Measurements from ENCODE around the gene CRHR2. TPM values are rescaled to one million over a fixed set of nuclear protein-coding genes. Genes with fewer than 3 reads are reported as not detected.
"Not testable (repeated sequence)": the region's sequence is repeated elsewhere in the genome, so short reads cannot be mapped to it uniquely, and the experiment has no call there.

CRHR2 gene
- not detected in 2 replicates for total RNA-seq (2014; rRNA removed; shearing (Covaris generic))
- polyA plus RNA-seq (2015; cell fraction: cytosol; rRNA removed): not detected in 2 replicates
- not detected in 2 replicates for polyA plus RNA-seq (2015; cell fraction: nucleus; rRNA removed)

DNA sequence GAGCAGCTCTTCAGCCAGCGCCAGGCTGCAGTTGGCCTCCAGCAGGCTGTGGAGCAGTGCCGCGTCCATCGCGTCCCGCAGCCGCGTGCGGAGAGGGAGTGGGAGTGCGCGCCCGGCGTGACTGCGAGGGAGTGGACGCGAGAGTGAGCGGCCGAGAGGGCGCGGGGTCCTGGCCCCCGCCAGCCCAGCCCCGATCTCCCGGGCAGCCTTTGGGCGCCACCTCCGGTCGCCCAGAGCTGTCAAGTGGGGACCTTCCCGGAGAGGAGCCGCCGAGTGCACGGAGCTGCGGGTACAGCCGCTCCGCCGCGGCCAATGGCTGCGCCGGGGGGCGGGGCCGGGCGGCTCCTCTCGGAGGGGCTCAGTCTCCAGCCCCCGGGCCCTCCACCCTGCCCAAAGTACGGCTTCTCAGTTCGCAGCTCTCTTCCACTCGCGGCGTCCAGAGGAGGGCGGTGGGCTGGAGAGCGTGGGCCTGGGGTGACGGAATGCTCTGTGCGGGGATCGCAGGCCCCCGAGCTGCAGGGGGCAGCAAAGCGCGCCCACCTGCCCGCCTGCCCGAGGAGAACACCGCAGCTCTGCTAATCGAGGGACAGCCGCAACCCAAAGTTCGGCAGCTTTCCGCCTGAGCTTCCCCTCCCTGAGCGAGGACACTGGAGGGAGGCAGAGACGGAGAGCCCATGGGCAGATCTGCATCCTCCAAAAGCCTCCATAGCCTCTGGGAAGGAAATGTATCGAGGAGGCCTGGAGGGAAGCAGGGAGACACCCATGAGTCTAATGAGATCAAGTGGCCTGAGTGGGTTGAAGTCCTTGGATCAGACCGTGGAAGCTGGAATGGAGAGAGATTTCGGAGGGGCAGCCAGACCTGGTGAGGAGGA is at the start of gene CRHR2:
Gene CRHR2, minus strand, starts transcription at position 245 of the 872 bp plus-strand sequence. Its CDS starts 176 bp downstream, at position 69.
- DNase-seq (ENCODE audit: low read depth): no peak

DNA sequence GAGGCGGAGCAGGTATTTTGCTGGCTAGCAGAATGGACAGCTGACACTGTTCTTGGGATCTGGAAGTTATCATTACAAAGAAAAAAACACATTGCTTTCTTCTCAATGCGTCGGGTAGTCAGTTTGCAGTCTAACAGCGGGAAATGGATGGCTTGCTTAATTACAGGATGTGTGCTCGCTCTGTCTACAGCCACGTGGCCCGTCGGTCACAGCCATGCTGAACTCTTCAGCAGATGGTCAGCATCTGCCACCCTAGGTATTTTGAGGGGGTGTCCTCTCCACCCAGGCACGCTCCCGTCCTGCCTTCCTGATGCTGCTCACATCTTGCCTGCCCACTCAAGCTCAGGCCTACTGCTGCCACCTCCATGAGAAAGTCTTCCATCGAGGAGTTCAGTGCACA is 49.3 kb upstream of the CRHR2 start:
- DNase-seq (ENCODE audit: low read depth): no peak

DNA sequence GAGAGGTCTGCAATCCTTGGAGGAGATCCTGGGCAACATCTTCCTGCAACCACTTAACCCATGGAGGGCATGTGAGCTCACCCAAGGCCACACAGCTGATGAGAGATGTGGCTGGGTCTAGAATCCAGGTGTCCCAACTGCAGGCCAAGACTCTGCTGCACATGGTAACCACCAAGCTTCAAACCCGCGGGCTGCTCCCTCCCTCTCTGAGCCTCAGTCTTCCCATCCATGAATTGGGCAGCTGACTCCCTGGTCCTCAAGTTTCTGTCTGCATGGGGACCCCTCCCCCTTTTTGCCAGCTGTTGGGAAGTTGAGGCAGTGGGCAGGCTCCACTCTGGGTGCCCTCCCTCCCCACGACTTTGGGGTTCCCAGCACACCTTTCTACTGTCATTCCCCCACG is 48.7 kb upstream of the CRHR2 start:
- no peak for DNase-seq (ENCODE audit: low read depth)

DNA sequence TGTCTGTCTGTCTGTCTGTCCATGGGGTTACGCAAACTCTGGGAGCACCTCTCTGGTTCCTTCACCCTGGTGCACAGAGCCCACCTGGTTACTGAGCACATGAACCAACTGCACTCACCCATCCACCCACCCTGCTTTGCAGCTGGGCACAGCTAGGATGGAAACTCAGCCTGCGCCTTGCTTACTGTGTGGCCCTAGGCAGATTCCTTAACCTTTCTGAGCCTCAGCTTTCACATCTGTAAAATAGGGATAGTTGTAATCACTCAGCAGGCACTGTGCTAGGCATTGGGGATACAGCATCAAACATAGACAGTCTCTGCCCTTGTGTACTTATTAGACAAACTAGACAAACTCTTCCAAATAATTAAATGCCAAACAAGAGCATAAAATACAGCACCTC is 47.8 kb upstream of the CRHR2 start:
- no peak for DNase-seq (ENCODE audit: low read depth)

DNA sequence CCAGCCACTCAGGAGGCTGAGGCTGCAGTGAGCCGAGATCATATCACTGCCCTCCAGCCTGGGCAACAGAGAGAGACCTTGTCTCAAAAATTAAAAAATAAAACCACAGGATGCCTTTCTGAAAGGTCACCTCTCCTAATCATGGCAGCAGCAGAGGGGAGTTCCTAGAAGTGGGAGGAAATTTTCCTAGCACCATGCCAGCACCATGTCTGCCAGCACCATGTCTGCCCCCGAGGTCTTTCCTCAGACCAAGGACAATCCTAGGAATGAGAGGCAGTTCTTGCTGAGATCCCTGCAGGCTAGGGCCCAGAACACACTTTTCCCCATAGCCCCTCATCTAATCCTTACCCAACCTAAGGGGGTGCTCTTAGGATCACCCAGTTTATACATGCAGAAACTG is 47.4 kb upstream of the CRHR2 start:
- no peak for DNase-seq (ENCODE audit: low read depth)

DNA sequence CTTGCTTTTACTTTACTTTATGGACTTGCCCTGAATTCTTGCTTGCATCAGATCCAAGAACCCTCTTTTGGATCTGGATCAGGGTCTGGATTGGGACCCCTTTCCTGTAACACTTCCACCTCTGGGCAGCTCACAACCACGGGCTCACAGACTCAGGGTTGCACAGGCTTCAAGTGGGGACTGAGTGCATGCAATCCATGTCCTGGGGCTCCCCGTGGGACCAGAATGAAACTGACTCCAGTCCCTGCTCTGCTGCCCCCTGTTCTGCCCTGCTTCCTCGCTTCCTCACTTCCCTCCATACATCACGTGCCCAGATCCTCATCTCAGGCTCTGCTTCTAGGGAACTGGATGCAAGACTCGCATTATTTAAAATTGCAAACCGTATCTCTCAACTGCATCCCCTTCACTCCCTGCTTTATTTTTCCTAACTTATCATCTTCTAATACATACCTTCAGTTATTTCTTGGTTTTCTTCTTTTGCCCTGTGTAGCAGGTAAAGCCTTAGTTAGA is 46.4 kb upstream of the CRHR2 start:
- no peak for DNase-seq (ENCODE audit: low read depth)

DNA sequence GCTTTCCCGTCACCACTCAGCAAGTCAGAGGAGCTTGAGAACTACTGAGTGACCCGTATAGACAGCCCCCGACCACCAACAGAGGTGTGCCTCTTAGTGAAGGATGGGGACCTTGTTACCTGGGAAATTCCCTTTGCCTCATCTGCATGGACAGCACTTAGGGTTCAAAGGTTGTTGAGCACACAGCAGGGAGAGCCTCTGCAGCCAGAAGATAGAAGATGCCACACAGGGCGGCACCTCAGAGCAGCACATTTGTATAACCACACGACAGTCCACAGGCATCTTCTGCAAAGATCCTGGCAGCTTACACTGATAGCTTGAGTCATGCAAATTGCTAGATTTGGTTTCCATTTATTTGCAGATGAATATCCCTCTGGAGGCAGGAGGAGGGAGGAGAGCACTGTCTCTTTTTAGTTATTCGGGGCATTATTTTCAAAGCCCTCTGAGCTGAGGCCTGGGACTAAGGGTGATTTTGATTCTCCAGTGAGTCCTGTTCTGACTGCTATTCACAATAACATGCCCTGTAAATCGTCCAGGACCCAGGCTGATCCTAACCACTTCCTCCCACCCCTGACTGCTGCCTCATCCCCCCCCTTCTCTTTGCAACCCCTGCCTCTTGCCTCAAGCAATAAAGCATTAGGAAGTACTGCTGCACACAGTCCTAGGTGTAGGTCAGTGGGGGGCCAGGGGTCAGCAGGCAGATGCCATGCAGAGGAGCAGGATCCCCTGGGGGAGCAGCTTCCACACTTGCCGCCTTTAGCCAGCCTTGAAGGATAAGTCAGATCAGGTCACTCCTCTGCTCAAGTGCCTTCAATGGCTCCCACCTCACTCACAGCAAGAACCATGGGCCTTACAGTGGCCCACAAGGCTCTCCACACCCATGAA is 45.0 kb upstream of the CRHR2 start:
- DNase-seq (ENCODE audit: low read depth): no peak

DNA sequence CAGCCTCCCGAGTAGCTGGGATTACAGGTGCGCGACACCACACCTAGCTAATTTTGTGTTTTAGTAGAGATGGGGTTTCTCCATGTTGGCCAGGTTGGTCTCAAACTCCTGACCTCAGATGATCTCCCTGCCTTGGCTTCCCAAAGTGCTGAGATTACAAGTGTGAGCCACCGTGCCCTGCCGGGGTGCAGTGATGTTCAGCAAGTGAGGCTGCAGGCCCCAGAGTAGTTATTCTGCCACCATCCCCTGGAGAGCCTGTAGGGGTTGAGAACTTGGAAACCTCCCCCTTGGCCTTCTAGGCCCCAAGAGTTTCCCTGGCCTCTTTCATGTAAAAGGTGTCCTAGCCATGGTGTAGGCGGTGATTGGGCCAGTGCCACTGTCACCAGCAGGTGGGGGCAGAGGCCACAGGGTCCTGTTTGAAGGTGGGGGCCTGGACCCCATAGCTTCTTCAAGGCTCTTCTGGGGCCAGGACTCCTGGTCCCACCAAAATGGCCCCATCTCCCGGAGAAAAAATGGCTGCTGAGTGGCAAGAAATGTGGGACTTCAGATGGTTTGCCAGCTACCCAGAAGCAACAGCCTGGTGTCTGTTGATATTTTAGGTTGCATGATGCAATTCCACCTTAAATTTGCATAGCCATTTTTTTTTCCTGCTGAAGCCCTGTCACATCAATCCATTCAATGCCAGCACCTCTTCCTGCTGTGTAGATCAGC is 44.2 kb upstream of the CRHR2 start:
- no peak for DNase-seq (ENCODE audit: low read depth)

DNA sequence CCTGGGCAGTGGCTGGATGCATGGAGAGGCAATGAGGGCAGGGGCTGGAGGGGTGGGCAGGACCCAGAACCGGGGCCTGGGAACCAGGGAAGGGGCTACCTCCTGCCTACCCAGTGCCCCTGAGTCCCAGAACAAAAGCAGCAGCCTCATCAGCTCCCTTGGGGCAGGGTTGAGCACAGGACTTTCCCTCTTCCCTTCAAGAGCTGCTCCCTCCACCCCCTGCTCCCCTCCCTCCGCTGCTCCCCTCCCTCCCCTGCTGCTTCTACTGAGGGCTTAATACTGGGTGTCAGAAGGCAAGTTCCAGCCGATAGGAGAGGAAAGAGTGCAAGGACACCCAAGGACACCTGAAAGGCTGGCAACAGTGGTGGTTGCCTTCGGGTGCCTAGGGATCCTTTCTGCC is 41.5 kb upstream of the CRHR2 start:
- no peak for DNase-seq (ENCODE audit: low read depth)

DNA sequence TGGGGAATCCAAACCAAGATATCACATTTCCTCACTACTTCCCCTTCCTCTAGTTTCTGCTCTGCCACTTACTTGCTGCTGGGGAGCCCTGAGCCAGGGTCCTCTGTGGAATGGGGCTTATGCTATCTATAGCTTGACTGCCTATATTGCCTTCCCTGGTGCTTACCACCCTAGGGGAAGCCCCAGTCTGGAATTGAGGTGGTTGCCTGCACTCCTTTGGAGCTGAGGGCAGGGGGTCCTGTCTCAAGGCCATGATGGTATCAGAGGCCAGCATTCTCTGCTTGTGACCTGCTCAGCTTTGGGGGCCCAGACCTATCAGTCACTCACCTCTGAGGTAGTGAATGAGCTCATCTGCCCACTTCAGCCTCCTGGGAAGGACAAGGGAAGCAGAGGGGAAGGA is 40.4 kb upstream of the CRHR2 start:
- DNase-seq (ENCODE audit: low read depth): no peak

DNA sequence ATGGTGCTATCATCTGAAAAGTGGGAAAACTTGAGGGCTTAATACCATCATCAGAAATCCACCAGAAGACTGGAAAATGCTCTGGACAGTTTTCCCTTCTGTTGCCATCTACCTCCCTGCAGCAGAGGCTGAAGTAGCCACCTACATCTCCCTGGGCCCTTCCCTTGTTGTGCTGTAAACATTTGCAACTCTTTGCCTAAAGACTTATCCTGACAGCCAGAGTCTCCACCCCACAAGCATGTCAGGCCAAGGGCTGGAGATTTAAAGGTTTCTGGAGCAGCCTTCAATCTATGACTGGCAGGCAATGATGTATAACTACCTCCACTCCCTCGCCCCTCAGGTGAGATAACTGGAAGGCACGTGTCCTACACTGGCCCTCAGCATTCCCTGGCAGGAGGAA is 39.9 kb upstream of the CRHR2 start:
- DNase-seq (ENCODE audit: low read depth): no peak

DNA sequence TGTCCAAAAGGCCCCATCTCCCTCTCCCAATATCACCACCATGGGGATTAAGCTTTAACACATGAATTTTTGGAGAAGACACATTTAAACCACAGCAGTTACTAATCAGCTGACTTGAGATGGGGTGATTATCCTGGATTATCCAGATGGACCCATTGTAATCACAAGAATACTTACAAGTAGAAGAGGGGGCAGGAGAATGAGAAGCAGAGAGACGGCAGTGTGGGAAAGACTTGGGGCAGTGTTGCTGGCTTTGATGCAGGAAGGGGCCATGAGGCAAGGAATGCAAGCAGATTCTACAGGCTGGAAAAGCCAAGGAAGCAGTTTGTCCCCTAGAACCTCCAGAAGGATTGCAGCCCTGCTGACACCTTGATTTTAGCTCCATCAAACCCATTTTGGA is 39.0 kb upstream of the CRHR2 start:
- no peak for DNase-seq (ENCODE audit: low read depth)

DNA sequence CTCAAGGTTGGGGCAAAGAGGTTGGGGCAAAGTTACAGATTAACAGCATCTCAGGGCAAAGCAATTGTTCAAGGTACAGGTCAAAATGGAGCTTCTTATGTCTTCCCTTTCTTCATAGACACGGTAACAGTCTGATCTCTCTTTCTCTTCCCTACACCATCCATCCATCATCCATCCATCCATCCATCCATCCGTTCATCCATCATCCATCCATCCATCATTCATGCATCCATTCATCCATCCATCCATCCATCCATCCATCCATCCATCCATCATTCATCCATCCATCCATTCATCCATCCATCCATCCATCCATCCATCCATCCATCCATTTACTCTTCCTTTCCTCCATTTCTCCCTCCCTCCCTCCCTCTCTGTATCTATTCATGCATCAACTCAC is 37.2 kb upstream of the CRHR2 start:
- not testable (repeated sequence) for DNase-seq (ENCODE audit: low read depth)

DNA sequence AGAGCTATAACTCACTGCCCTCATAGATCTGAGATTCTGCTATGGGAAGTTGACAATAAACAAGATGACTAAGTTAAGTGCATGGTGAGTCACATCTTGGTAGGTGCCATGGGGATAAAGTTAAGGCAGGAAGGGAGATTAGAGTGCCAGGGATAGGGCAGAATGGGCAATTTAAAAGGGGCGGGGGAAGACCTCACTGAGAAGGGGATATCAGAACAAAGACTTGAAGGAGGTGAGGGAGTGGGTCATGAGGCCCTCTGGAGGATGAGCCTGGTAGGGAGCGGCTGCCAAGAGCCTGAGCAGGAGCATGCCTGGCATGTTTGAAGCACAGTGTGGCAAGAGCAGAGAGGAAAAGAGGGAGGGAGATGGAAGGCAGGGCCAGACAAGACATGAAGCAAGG is 34.9 kb upstream of the CRHR2 start:
- peak; percentile 71 for DNase-seq (ENCODE audit: low read depth)

DNA sequence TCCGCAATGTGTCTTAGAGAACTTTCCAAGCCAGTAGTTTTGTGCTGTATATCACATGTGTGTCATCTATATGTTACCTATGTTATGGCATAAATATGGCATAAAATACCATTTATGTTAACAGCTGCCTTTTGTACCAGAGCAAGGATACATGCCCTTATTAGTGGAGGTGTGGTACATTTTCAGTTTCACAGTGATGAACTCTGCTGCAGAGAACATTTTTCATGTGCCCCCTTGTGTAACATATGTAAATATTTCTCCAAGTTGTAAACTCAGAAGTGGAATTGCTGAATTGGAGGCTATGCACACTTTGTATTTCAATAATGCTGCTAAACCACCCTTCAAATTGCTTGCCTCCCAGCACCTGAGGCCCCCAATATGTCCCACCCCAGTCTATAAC is 31.9 kb upstream of the CRHR2 start:
- no peak for DNase-seq (ENCODE audit: low read depth)

DNA sequence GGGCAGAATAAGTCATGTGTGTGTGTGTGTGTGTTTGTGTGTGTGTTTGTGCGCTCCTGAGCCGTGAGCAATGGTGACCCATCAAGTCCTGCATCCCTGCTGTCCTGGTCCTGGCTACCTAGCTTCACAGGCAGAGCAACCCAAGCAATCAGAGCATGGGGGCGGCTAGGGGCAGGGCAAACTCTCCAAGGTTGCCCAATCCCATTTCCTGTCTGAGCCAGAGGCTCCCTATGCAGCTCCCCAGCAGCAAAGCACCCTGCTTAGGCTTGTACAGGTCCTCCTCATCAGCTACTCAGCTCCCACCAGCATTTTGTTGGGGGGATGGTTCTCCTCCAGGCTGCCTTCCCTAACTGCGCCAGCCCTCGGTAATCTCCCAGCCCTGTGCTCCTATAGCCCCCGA is 31.1 kb upstream of the CRHR2 start:
- peak; percentile 4 for DNase-seq (ENCODE audit: low read depth)

DNA sequence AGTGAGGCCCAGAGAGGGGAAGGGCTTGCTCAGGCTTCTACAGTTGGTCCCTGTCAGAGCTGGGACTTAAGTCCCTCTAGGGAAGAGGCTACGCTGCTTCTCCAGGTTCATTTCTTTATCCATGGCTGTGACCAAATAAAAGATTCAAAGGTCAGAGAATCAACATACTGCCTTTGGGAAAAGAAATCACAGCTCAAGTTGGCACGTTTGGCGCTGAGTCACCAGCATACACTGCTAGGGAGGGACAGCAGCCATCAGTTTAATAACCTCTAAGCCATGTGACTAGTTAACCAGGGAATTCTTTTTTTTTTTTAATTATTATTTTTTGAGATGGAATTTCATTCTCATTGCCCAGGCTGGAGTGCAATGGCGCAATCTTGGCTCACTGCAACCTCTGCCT is 28.4 kb upstream of the CRHR2 start:
- peak; percentile 11 for DNase-seq (ENCODE audit: low read depth)

DNA sequence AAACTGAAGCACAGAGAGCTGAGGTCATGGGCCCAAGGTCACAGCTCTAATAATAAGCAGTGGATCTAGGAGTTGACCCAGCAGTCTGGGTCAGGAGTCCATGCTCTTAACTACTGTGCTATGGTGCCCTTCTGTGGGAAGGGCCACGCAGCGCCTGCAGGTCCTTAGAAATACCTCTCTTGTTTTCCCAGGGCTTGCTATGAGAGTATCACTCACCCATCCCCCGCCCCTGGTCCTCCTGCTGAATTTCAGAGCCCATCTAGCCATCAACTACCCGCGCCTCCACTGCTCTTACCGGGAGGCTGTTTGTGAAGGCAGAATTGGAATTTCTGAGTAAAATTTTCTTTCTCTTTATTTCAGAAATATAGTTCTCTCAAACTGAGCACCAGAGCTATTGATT is 27.3 kb upstream of the CRHR2 start:
- no peak for DNase-seq (ENCODE audit: low read depth)

DNA sequence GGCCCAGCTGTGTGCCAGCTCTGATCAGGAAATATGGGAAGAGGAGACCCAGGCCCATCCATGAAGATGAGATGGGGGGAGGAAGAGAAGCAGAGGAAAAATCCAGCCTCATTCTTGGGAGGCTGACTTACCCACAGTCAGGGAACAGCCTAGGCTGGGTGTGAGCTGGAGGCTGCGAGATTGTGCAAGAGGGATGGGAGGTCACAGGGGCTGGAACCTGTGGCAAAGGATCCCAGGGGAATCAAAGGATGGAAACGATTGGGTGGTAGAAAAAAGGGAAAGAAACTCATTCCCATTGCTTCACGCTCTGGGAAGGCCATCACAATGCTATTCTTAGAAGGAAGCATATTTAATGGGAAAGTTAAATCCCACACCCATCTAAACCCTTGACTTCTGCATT is 26.7 kb upstream of the CRHR2 start:
- DNase-seq (ENCODE audit: low read depth): no peak

DNA sequence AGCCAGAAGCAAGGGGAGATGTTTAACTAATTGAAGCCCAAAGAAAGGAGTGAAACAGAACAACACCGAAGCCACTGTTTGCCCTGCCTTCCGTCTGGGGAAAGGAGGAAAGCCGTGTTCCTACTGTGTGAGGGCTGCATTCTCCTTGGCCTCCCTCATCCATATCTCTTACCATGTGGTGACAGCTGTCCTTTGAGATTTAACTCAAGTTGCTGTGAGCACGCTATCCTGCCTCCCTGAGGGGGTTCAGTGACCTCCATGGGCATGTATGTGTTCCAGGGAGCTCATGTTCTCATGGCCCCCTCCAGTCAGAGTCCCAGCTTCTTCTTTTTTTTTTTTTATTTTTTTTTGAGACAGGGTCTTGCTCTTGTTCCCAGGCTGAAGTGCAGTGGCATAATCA is 26.2 kb upstream of the CRHR2 start:
- DNase-seq (ENCODE audit: low read depth): no peak
